Endothelial cell of umbilical vein (primary cell): ENCODE data around the gene HAUS6. TPM values are rescaled to one million over a fixed set of nuclear protein-coding genes. Genes with fewer than 3 reads are reported as not detected.

Experiments used
- BruUV-seq: library from RNA; stranded (reverse); fragments of 400-500 nt; replicated peaks from 2 replicates; lab custom pipeline; 2021; lab: Mats Ljungman, UMichigan
- CTCF ChIA-PET: fragments of 300-600, 350-600 bp; sonication (Branson Sonifier 250); formaldehyde crosslinking; loops from one replicate; lab custom pipeline; 2021; ENCODE audit warnings: antibody characterized with exemption, inconsistent platforms; lab: Charles Lee
- POLR2A ChIA-PET: fragments of 300-600, 350-600 bp; sonication (Branson Sonifier 250); formaldehyde crosslinking; loops from one replicate; lab custom pipeline; 2021; ENCODE audit warnings: antibody characterized with exemption, inconsistent platforms; lab: Charles Lee
- DNase-seq: peaks from one replicate; pipeline ENCODE4 v3.0.0-alpha.2; 2011; ENCODE audit warnings: low read depth, low spot score
- FAIRE-seq: peaks from 2 replicates; lab custom pipeline; 2011; peaks lifted over from hg19 to GRCh38; lab: Jason Lieb, UNC
- H2AFZ ChIP-seq: 2 replicates; pipeline ENCODE4 v1.6.0; 2012; ENCODE audit warnings: low read depth, low read length, control low read depth, inconsistent platforms
- H3K27ac ChIP-seq: 2 replicates; pipeline ENCODE4 v1.5.1; 2011; ENCODE audit warnings: low read depth, mild to moderate bottlenecking, control low read depth, low read length, moderate library complexity; ENCODE audit not compliant: insufficient read depth
- H3K27me3 ChIP-seq, 2 experiments: 2 replicates each; pipeline versions ENCODE4 v1.6.0 to v1.6.1; 2011; ENCODE audit warnings: low read length in 2 of 2, mixed read lengths in 1 of 2; ENCODE audit not compliant: control insufficient read depth in 2 of 2, insufficient read depth in 2 of 2
- H3K36me3 ChIP-seq, 2 experiments: 2 replicates in 1 of 2; 3 replicates in 1 of 2; pipeline ENCODE4 v1.5.1; 2011; ENCODE audit warnings: low read length in 2 of 2, mild to moderate bottlenecking in 1 of 2, moderate library complexity in 1 of 2; ENCODE audit not compliant: control insufficient read depth in 2 of 2, insufficient read depth in 2 of 2; ENCODE audit errors: extremely low read depth in 1 of 2
- H3K4me1 ChIP-seq: 3 replicates; pipeline ENCODE4 v1.5.1; 2011; ENCODE audit warnings: mild to moderate bottlenecking, low read length; ENCODE audit not compliant: control insufficient read depth, insufficient read depth; ENCODE audit errors: extremely low read depth
- H3K4me2 ChIP-seq: 2 replicates; pipeline ENCODE4 v1.6.1; 2011; ENCODE audit warnings: low read length, control low read depth, mixed read lengths; ENCODE audit not compliant: insufficient read depth
- H3K4me3 ChIP-seq, 3 experiments: fragments of 200-600 bp in 1 of 3; sonication (generic), shearing (Covaris generic) in 1 of 3; replicated peaks in 1 of 3; 2 replicates each; pipeline ENCODE4 v1.5.1; 2011 to 2016; ENCODE audit warnings: control low read depth in 3 of 3, low read length in 3 of 3, mild to moderate bottlenecking in 2 of 3, inconsistent platforms in 1 of 3, low read depth in 1 of 3, moderate library complexity in 1 of 3; ENCODE audit not compliant: insufficient read depth in 1 of 3
- H3K79me2 ChIP-seq: 2 replicates; pipeline ENCODE4 v1.6.0; 2012; ENCODE audit warnings: low read length, inconsistent platforms; ENCODE audit not compliant: control insufficient read depth, insufficient read depth
- H3K9ac ChIP-seq: replicated peaks from 2 replicates; pipeline ENCODE3; 2011; ENCODE audit warnings: low read length, control low read depth; ENCODE audit not compliant: insufficient read depth; ENCODE audit errors: extremely low read depth
- H3K9me1 ChIP-seq: replicated peaks from 3 replicates; pipeline ENCODE4 v1.6.0; 2011; ENCODE audit warnings: mild to moderate bottlenecking, low read length; ENCODE audit not compliant: control insufficient read depth, insufficient read depth; ENCODE audit errors: extremely low read depth
- H3K9me3 ChIP-seq: replicated peaks from 2 replicates; pipeline ENCODE4 v1.5.1; 2012; ENCODE audit warnings: low read length, inconsistent platforms; ENCODE audit not compliant: control insufficient read depth, insufficient read depth
- H4K20me1 ChIP-seq: replicated peaks from 2 replicates; pipeline ENCODE3; 2011; ENCODE audit warnings: mild to moderate bottlenecking, low read length; ENCODE audit not compliant: control insufficient read depth, insufficient read depth; ENCODE audit errors: extremely low read depth
- CTCF ChIP-seq, 2 donors: IDR thresholded peaks; 1 replicate in 1 of 2; 2 replicates in 1 of 2; pipeline ENCODE4 v1.5.1; 2011; ENCODE audit warnings: low read length in 2 of 2, mild to moderate bottlenecking in 2 of 2, moderate library complexity in 2 of 2, control low read depth in 1 of 2, inconsistent platforms in 1 of 2, low read depth in 1 of 2; ENCODE audit not compliant: insufficient read depth in 1 of 2; ENCODE audit errors: extremely low read depth in 1 of 2
- EZH2 ChIP-seq: IDR thresholded peaks from 2 replicates; pipeline ENCODE4 v1.6.1; 2012; ENCODE audit warnings: borderline replicate concordance, low read depth, mild to moderate bottlenecking, moderate library complexity, low read length, inconsistent platforms; ENCODE audit not compliant: severe bottlenecking
- FOS ChIP-seq: IDR thresholded peaks from 2 replicates; pipeline ENCODE4 v1.6.1; 2011; ENCODE audit warnings: mild to moderate bottlenecking, low read length, moderate library complexity, borderline replicate concordance; ENCODE audit not compliant: insufficient read depth
- GATA2 ChIP-seq: IDR thresholded peaks from 2 replicates; pipeline ENCODE4 v1.7.0; 2011; ENCODE audit warnings: low read depth, mild to moderate bottlenecking, moderate library complexity, mixed read lengths, low read length; ENCODE audit not compliant: insufficient read length, insufficient read depth
- JUN ChIP-seq: IDR thresholded peaks from 2 replicates; pipeline ENCODE4 v1.6.1; 2011; ENCODE audit warnings: borderline replicate concordance, low read depth; ENCODE audit not compliant: insufficient read length, insufficient read depth
- MAX ChIP-seq: IDR thresholded peaks from 2 replicates; pipeline ENCODE4 v1.6.1; 2011; ENCODE audit not compliant: insufficient read depth, insufficient read length
- MYC ChIP-seq: IDR thresholded peaks from one replicate; pipeline ENCODE4 v1.6.1; 2011; ENCODE audit warnings: mild to moderate bottlenecking, low read depth, low read length
- POLR2A ChIP-seq: IDR thresholded peaks from 2 replicates; pipeline ENCODE4 v1.6.1; 2012; ENCODE audit warnings: low read depth, mild to moderate bottlenecking, control low read depth, low read length
- POLR2AphosphoS5 ChIP-seq: IDR thresholded peaks from 2 replicates; pipeline ENCODE4 v1.6.1; 2012; ENCODE audit warnings: low read depth, mild to moderate bottlenecking, control low read depth, low read length, moderate library complexity; ENCODE audit not compliant: insufficient read depth
- dilution Hi-C: fragments of 300-500 bp; cut with MboI; formaldehyde crosslinking; loops from one replicate; pipeline ENCODE4 v1.15.0; 2019; ENCODE audit warnings: low sequenced_read_pairs; ENCODE audit not compliant: extremely low pct_ligation_motif_present
- intact Hi-C: fragments of 100-400 bp; cut with micrococcal nuclease; formaldehyde crosslinking; loops from one replicate; pipeline ENCODE4 v1.10.0; 2022
- polyA plus RNA-seq, 4 experiments: library from polyadenylated mRNA; depleted of rRNA in 3 of 4; stranded (reverse) in 3 of 4; unstranded in 1 of 4; fragments of >200 nt; gene quantifications; 2 replicates each; pipeline versions ENCODE4 v1.2.1 to v1.2.3, GENCODE V29; 2011 to 2012; ENCODE audit warnings: missing spikeins in 1 of 4
- total RNA-seq: library from RNA; stranded (reverse); gene quantifications from 2 replicates; pipeline ENCODE4 v1.2.3, GENCODE V29; 2021

Gene HAUS6
- total and polyA plus RNA-seq, 2 donors (not counting 3 experiments of a cell fraction or from before 2014, with no cell fraction given) = 4.5 to 19.6 TPM

DNA sequence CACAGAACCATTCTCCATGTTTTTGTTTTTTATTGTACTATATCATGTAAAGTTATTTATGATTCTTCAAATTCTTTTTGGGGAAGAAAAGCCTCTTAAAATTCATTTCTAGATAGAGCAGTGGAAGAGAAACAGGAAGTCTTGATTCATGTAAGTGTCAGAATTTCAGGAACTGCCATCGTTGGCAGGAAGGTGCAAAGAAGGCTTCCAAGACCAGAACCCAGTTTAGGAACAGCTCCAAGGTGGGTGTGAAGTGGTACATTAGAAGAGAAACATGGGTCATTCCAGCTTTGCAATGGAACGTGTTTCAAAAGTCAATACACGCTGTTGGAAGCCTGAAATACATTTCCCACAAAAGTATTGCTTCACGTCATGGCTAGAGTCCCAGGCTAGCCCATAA is 84.5 kb downstream of the HAUS6 start:
- Histone ChIP-seq H2AFZ (no peak overlapping the region), H3K9me3 (no peaks in the 10 kb centered on the region), H3K27ac (no peak overlapping the region), H3K9ac (no peak overlapping the region), H3K4me2 (no peak overlapping the region), H3K27me3 (no peaks in the 10 kb centered on the region), H4K20me1 (no peaks in the 10 kb centered on the region), H3K4me3 (no peak overlapping the region), H3K9me1 (no peaks in the 10 kb centered on the region), H3K36me3 (no peaks in the 10 kb centered on the region), H3K4me1 (no peaks in the 10 kb centered on the region), H3K79me2 (no peaks in the 10 kb centered on the region)
- CTCF ChIA-PET = interaction anchor here (0.7 to 1.0 kb wide), 2 partner anchors 10 to 439 kb away, joined by 3 read pairs; no protein-coding TSS in a partner anchor
- POLR2A ChIA-PET = no interaction called here
- dilution Hi-C loops = no loop called here
- intact Hi-C loops = no loop called here
- DNase-seq (no peak), FAIRE-seq (no peak)
- BruUV-seq = no TSS peak
- no peak for TF ChIP-seq POLR2A
- TF ChIP-seq CTCF (IDR thresholded peaks at IDR 0.05; ENCODE audit: extremely low read depth in 1 of 2, insufficient read depth in 1 of 2, low read depth in 1 of 2, low read length in 2 of 2) = no peak
- TF ChIP-seq MAX = no peak
- TF ChIP-seq EZH2 = no peak
- no peak for TF ChIP-seq MYC
- TF ChIP-seq FOS = no peak
- TF ChIP-seq POLR2AphosphoS5 = no peak
- no peak for TF ChIP-seq JUN
- TF ChIP-seq GATA2 = no peak
